NCI-H2196 (cell line): ENCODE results near the gene THSD7B.
"Not testable (repeated sequence)": the region's sequence is repeated elsewhere in the genome, so short reads cannot be mapped to it uniquely, and the experiment has no call there.

Source experiments
- DNase-seq: peaks from one replicate; lab custom pipeline; 2025; ENCODE audit not compliant: unreplicated experiment; lab: John Stamatoyannopoulos, UW

Gene THSD7B, protein sequence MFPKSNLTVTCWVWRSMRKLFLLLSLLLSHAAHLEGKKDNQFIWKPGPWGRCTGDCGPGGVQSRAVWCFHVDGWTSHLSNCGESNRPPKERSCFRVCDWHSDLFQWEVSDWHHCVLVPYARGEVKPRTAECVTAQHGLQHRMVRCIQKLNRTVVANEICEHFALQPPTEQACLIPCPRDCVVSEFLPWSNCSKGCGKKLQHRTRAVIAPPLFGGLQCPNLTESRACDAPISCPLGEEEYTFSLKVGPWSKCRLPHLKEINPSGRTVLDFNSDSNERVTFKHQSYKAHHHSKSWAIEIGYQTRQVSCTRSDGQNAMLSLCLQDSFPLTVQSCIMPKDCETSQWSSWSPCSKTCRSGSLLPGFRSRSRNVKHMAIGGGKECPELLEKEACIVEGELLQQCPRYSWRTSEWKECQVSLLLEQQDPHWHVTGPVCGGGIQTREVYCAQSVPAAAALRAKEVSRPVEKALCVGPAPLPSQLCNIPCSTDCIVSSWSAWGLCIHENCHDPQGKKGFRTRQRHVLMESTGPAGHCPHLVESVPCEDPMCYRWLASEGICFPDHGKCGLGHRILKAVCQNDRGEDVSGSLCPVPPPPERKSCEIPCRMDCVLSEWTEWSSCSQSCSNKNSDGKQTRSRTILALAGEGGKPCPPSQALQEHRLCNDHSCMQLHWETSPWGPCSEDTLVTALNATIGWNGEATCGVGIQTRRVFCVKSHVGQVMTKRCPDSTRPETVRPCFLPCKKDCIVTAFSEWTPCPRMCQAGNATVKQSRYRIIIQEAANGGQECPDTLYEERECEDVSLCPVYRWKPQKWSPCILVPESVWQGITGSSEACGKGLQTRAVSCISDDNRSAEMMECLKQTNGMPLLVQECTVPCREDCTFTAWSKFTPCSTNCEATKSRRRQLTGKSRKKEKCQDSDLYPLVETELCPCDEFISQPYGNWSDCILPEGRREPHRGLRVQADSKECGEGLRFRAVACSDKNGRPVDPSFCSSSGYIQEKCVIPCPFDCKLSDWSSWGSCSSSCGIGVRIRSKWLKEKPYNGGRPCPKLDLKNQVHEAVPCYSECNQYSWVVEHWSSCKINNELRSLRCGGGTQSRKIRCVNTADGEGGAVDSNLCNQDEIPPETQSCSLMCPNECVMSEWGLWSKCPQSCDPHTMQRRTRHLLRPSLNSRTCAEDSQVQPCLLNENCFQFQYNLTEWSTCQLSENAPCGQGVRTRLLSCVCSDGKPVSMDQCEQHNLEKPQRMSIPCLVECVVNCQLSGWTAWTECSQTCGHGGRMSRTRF (N-terminal part only)

GRCh38 chr2:136765256-136766072 lies at the start of gene THSD7B:
THSD7B (plus strand) TSS chr2:136765545; CDS start chr2:136882179, 116,634 bp downstream.
- DNase-seq: no peak

DNA sequence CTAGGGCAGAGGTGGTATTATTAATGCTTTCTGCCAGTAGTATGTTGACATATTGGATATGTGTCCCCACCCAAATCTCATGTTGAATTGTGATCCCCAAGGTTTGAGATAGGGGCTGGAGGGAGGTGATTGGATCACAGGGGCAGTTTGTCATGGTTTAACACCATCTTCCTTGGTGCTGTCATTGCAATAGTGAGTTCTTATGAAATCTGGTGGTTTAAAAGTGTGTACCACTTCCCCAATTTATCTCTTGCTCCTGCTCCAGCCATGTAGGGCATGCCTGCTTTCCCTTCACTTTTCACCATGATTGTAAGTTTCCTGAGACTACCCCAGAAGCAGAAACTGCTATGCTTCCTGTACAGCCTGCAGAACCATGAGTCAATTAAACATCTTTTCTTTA lies 47.1 kb upstream of the THSD7B start:
- DNase-seq: no peak

DNA sequence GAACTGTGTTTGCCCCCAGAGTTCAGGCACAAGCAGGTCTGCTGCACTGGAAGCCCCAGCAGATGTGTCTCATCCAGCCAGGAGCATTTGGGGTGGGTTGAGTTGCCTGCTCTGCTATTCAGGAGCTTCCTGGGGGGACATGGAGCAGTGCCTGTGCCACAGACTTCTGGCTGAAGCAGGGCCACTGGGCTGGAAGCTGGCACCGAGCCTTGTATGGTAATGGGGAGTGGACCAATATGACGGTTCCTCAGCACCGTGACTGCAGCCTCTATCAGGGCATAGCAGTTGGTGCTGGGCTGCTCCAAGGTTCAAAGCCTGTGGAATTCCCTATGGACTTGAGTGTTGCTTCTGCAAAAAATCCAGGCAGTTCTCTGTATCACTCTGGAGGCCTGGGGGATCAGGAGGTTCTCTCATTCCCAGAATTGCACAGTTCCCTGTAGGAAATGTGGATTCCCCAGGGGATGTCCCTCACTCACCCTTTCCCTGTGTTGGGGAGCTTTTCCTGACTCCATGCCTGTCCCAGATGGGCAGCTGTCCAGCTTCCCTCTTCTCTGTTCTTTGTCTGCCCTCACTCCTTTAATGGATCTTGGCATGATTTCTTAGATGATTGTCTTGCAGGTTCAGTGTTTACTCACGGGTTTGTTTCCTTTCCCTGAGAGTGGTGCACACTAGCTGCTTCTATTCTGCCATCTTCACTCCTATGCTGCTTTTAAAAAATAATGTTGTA lies 37.2 kb upstream of the THSD7B start:
- DNase-seq: no peak

DNA sequence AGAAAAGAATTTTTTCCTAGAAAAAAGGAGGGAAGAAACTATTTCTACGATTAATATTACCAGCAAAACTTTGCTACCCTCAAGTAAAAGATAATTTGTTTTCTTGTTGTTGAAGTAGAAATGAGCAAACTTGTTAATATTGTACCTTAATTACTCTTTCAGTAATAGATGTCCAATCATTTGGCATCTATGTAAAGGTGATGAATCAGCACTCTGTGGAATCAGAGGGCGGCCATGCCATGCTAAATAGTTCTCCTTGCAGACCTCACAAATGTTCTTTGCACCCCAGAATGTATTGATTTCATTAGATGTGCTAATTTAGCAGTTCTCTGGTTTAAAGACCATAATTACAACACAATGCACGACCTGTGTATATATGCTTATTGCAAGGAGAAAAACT lies 29.1 kb upstream of the THSD7B start:
- no peak for DNase-seq

- no peak for DNase-seq
Observed at GRCh38 chr2:136738044-136738443, 27.3 kb upstream of the THSD7B start.

GRCh38 chr2:136741471-136741870 lies 23.9 kb upstream of the THSD7B start:
- DNase-seq: no peak

GRCh38 chr2:136750065-136750464 lies 15.3 kb upstream of the THSD7B start:
- DNase-seq: no peak

- DNase-seq: no peak
Observed at GRCh38 chr2:136751406-136751805, 13.9 kb upstream of the THSD7B start.

- DNase-seq: not testable (repeated sequence)
Observed at GRCh38 chr2:136758504-136758903, 6.8 kb upstream of the THSD7B start.

DNA sequence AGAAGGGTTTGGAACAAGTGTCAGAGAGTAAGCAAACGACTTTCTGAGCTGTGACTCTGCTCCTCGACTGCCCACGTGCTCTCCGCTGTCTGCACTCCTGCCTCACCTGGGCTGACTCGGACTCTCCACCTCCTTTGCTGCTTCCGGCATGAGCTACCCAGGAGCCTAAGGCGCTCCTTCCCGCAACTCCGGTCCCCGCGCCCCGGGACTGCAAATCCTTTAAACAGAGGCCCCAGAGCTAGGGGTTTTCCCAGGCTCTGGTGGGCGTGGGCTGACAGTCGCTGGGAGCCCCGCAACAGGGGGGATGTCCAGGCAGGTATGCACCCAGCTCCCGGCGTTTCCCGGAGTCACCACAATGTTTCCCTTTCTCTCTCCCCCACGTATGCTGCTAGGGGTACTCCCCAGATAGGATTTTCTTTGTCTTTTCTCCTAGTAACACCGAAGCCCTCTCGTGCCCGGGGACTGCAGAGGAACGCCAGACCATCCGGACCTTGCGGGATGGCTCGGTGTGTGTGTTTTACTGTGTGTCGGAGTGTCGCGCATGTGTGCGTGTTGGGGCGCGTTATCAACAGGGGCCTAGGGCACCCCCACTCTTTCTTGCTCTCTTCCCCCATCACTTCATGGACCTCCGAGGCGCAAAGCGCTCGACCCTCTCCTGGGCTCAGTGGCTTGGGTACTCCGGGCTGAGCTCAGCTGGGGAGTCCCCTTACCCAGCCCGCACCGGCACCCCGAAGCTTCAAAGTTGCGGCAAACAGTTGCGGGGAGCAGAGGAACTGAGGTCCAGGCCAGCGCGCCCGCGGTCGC lies 691 bp upstream of the THSD7B start:
- DNase-seq: no peak

- DNase-seq: no peak
Observed at GRCh38 chr2:136766073-136766404, 694 bp downstream of the THSD7B start.

DNA sequence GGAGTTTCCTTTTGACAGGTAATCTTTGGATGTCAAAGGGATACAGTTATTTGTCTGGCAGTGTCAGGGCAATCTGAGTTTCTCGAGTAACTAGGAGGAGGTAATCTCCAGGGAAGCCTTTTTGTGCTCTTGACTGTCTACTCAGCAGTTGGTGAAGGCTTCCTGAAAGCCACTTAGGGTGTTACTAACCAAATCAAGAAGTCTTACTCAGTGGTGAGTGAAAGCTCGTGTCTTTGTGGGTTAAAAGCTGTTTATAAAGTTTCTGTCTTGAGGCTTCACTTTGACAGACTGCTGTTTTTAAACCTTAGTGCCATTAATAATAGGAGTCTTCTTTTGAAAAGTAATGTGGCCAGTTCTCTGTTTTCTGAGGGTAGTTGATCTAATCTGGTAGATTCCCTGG lies 1.7 kb downstream of the THSD7B start:
- no peak for DNase-seq

GRCh38 chr2:136769871-136770270 lies 4.5 kb downstream of the THSD7B start:
- no peak for DNase-seq

- DNase-seq: no peak
Observed at GRCh38 chr2:136770384-136770783, 5.0 kb downstream of the THSD7B start.

- no peak for DNase-seq
Observed at GRCh38 chr2:136777391-136777790, 12.0 kb downstream of the THSD7B start.

GRCh38 chr2:136783856-136784255 lies 18.5 kb downstream of the THSD7B start:
- DNase-seq: no peak

DNA sequence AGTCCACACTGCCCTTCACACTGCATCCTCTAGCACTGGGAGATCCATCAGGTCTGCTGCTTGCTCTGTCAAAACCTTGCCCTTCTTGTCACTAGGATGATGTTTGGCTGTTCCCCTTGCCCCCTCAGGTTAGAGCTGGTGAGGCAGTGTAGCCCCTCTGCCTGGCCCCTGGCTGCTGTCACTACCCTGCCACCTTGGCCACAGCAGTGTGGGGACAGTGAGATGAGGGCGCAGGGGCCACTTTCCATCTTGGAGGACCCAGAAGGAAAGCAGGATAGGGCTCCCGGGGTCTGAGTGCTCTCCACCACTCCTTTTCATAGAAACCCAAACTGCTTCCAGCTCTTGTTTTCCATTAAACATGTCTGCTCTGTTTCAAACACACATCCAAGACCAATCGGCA lies 19.9 kb downstream of the THSD7B start:
- DNase-seq: no peak

DNA sequence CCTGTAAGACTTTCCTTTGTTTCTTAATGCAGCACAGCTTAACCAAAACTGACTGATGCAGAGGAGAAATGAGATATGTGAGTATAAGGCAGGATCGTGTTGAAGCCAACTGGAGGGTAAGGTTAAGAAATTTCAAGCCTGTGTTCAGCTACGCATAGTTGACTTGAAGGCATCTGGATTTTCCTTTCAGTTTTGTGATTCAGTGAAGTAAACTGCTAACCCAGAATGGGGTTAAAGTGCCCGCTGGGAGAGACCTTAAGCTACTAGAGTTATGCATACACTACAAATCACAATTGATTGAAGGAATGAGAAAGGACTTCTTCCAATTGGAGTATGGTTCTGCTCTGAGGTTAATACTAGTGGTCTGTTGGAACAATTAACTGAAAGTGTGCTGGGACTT lies 22.6 kb downstream of the THSD7B start:
- DNase-seq: no peak

GRCh38 chr2:136796339-136796738 lies 31.0 kb downstream of the THSD7B start:
- no peak for DNase-seq
